SK-N-SH treated with all-trans-retinoic acid at 6 μM for 48 hours (cell line): Measurements from ENCODE around the gene CCDC186.

Experiments
- ATAC-seq: fragments of 200-7000 bp; cut with Tn5 transposase; 3 replicates; pipeline ENCODE4 v1.9.1; 2020; ENCODE audit warnings: mild to moderate bottlenecking, moderate library complexity
- CSDC2 ChIP-seq: fragments of 250-450 bp; sonication (Bioruptor Pico); IDR thresholded peaks from 2 replicates; pipeline ENCODE4 v1.5.0; 2020; ENCODE audit warnings: mild to moderate bottlenecking, moderate library complexity
- POU6F1 ChIP-seq: fragments of 250-450 bp; sonication (Bioruptor Pico); IDR thresholded peaks from 2 replicates; pipeline ENCODE4 v1.8.0; 2021; ENCODE audit warnings: low read depth, mild to moderate bottlenecking, moderate library complexity, borderline replicate concordance
- PPARA ChIP-seq: fragments of 250-450 bp; sonication (Bioruptor Pico); IDR thresholded peaks from 2 replicates; pipeline ENCODE4 v1.5.0; 2020; ENCODE audit warnings: mild to moderate bottlenecking, borderline replicate concordance
- ZNF8 ChIP-seq: fragments of 450-650 bp; formaldehyde crosslinking; IDR thresholded peaks from 2 replicates; pipeline ENCODE4 v1.5.0; 2020; ENCODE audit warnings: mild to moderate bottlenecking, moderate library complexity
- TF ChIP-seq, protein P1 (sequence below): fragments of 250-450 bp; sonication (Bioruptor Pico); IDR thresholded peaks from 2 replicates; pipeline ENCODE4 v1.5.1; 2021; ENCODE audit warnings: mild to moderate bottlenecking, moderate library complexity

The CCDC186 gene

DNA sequence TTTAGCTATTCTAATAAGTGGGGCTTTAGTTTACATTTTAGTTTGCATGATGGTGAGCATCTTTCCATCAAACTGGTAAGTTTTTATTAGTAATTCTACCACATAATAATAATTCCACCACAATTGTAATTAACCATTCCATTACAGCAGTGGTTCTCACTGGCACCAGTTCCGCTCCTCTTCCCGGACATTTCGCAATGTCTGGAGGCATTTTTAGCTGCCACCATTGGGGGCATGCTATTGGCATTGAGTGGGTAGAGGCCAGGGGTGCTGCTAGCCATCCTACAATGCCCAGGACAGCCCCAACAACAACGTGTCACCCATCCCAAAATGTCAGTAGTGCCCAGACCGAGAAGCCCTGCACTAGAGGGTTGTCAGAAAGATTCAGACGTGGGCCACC lies 98.9 kb downstream of the CCDC186 start (continued):
- TF ChIP-seq POU6F1 (CRISPR knock-in tag), result no peak
- TF ChIP-seq PPARA (CRISPR knock-in tag), result no peak
- TF ChIP-seq CSDC2, result no peak

DNA sequence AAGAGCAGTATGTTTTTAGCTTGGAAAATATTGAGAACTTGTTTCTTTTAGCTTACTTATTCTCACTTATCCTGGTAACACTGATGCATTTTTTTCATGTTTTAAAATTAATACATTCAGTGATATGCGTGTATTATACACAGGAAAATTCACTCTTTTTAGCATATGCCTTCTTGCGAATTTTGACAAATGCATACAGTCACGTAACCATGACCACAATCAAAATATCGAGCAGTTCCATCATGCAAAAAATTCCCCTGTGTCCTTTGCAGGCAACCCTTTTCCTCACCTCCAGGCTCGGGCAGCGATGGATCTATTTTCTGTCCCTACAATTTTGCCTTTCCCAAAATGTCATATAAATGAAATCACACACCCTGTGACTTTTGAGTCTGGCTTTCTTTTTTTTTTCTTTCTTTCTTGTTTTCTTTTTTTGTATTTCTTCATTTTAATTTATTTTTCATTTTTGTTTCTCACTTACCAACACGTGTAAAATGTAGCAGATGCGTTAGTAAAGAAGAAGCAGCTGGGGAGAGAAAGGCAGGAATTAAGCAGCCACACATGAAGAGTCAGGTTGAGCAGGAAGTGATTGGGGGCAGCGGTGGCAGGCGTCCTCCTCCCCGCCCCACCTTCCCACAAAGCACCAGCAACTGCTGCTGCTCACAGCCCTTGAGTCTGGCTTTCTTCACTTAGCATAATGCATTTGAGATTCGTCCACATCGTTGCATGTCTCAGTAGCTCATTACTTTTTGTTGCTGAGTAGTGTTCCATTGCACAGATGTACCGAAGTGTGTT lies 100.4 kb downstream of the CCDC186 start:
- no peak for ATAC-seq
- TF ChIP-seq, protein P1, sequence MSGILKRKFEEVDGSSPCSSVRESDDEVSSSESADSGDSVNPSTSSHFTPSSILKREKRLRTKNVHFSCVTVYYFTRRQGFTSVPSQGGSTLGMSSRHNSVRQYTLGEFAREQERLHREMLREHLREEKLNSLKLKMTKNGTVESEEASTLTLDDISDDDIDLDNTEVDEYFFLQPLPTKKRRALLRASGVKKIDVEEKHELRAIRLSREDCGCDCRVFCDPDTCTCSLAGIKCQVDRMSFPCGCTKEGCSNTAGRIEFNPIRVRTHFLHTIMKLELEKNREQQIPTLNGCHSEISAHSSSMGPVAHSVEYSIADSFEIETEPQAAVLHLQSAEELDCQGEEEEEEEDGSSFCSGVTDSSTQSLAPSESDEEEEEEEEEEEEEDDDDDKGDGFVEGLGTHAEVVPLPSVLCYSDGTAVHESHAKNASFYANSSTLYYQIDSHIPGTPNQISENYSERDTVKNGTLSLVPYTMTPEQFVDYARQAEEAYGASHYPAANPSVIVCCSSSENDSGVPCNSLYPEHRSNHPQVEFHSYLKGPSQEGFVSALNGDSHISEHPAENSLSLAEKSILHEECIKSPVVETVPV (CRISPR knock-in tag), result no peak
- TF ChIP-seq ZNF8, result peak; percentile 69; the same call in 1 of the 2 replicates

DNA sequence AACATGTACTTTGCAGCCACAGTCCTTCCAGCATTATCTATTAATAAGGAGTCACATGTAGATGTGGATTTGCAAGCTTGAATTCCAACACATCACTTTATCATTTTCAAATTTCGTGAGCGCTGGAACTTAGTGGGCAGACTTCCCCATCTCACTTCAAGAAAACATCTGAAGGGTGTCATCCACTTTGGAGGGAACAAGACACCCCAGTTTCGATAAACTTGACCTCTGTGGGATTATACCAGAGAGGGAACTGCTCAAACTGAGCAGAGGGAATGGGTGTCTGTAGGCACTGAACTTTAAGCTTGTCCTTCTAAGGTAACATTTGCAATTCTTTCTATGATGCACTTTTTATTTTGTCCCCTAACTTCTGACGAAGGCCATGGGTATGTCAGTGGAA lies 102.8 kb downstream of the CCDC186 start:
- no peak for ATAC-seq
- TF ChIP-seq ZNF8, result no peak
